PFSK-1 (cell line): ENCODE measurements around the gene TAF1B.

Experiments
- FOXP2 ChIP-seq: optimal IDR thresholded peaks from 2 replicates; pipeline ENCODE3; 2011; ENCODE audit warnings: borderline replicate concordance, control low read depth, inconsistent platforms; ENCODE audit not compliant: insufficient read depth; ENCODE audit errors: extremely low read length, extremely low read depth
- POLR2AphosphoS5 ChIP-seq: IDR thresholded peaks from 2 replicates; pipeline ENCODE4 v1.6.1; 2012; ENCODE audit warnings: low read depth, mild to moderate bottlenecking, control low read depth, low read length, moderate library complexity
- REST ChIP-seq, 2 experiments: IDR thresholded peaks; 2 replicates each; pipeline versions ENCODE4 v1.6.1 to v1.8.0; 2011 to 2012; ENCODE audit warnings: low read depth in 2 of 2, low read length in 2 of 2, control low read depth in 1 of 2, inconsistent platforms in 1 of 2, mild to moderate bottlenecking in 1 of 2, moderate library complexity in 1 of 2; ENCODE audit not compliant: insufficient read depth in 1 of 2
- SIN3A ChIP-seq: IDR thresholded peaks from 2 replicates; pipeline ENCODE4 v1.6.1; 2012; ENCODE audit warnings: mild to moderate bottlenecking, low read length, moderate library complexity, borderline replicate concordance; ENCODE audit not compliant: insufficient read depth
- TAF1 ChIP-seq: IDR thresholded peaks from 2 replicates; pipeline ENCODE4 v1.6.1; 2012; ENCODE audit warnings: low read length, control low read depth, borderline replicate concordance; ENCODE audit not compliant: insufficient read depth

GRCh38 chr2:9892236-9892635 is 49.0 kb downstream of the TAF1B start:
- TF ChIP-seq POLR2AphosphoS5 = no peak
- no peak for TF ChIP-seq TAF1
- TF ChIP-seq REST (IDR thresholded peaks at IDR 0.05; ENCODE audit: insufficient read depth in 1 of 2, low read depth in 2 of 2, low read length in 2 of 2) = no peak
- TF ChIP-seq FOXP2 = no peak
- no peak for TF ChIP-seq SIN3A
